Stimulated activated CD4-positive, alpha-beta T cell treated with anti-CD3 and anti-CD28 coated beads, Interleukin-1b, Interleukin-23, amount 100 ng/mL, for 48 hours (primary cell): ENCODE measurements around the gene S100PBP.
"Not testable (repeated sequence)": the region's sequence is repeated elsewhere in the genome, so short reads cannot be mapped to it uniquely, and the experiment has no call there.

Experiments
- DNase-seq: peaks from one replicate; pipeline ENCODE4 v3.0.0-alpha.2; 2020

The S100PBP gene

GRCh38 chr1:32901823-32902534, 84.5 kb downstream of the S100PBP start:
- DNase-seq: no peak

DNA sequence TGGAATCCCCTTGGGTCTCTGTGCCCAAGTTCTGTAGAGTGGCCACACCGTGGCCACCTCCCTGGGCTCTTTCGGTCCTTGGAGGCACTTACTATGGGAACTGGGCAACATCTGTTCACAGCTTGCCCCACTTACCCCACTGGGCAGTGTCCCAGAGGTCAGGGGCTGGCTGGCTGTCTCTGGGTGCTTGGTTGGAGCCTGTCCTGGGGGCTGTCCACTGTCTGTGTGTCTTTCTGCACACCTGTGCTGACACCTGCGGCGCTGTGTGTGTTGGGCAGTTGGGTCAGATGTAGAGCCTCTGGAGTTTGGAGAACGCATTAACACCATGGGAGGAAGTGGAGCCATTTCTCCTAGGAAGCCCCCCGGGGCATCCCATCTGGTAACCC, 85.1 kb downstream of the S100PBP start:
- no peak for DNase-seq

GRCh38 chr1:32903991-32904785, 86.7 kb downstream of the S100PBP start:
- no peak for DNase-seq

DNA sequence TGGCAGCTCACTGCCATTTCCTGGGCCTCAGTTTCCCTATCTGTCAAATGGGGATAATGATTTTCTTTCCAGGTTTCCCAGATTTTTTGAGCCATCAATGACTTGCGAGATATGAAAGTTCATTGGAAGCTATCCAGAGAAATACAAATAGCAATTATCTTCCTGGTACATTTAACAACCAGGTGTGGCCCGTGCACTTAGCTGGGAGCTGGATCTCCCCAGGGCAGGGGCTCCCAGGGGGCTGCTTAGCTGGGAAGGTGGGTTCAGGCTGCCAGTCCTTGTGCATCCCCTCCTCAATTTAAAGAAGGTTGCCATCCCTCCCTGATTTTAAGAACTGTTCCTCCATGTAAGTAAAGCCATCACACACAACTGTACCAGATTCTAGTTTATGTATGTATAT, 87.3 kb downstream of the S100PBP start:
- no peak for DNase-seq

- DNase-seq: not testable (repeated sequence)
Observed at GRCh38 chr1:32905588-32905987, 88.1 kb downstream of the S100PBP start.

DNA sequence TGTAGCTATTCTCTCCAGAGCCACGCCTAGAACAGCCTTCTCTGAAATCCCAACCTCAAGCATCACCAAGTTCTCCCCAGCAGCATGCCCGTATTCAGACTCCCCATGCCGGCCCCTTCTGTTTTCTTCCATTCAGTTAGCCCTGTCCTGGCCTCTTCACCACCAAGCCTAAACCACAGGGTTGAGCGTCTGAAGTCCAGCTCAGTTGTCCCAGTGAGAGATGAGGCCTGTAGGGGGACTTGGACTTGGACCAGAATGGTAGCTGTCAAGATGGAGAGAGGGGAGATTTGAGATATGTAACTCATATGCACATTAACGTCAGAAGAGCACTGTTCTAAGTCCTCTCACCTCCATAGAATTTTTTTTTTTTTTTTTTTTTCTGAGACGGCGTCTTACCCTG, 89.2 kb downstream of the S100PBP start:
- DNase-seq: no peak

DNA sequence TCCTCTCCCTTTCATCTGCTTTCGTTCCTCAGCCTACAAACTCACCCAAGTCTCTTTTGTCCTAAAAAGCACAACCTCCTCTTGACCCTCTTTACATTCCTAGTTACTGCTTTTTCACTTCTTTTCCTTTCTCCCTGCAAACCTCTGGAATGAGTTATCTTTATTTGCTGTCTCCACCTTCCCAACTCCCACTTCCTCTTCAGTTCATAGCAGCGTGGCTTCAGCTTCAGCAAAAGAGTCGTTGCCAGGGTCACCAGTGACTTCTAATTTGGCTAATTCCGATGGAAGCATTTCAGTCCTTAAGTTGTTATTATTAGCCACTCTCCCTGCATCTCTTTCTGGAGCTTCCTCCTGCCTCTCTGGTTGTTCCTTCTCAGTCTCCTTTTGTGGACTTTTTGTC, 90.0 kb downstream of the S100PBP start:
- no peak for DNase-seq
